ENCODE data around the gene TST.

DNA sequence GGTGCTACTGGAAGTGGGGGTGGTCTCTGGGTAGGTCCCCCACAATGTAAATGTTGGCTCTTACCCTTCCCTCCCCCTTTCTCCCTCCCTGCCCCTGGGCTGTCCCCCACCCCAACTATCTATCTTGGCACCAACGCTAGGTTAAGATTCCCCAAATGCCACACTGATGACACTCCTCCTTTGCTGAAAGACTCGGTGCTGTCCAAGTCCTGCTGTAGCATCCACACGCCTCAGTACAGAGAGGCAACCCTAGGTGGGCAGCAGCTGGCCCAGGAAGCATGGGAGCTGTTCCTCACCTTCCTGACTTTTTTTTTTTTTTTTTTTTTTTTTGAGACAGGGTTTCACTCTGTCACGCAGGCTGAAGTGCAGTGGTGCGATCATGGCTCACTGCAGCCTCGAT lies 28.9 kb upstream of the TST start:
- TF ChIP-seq, protein P1, sequence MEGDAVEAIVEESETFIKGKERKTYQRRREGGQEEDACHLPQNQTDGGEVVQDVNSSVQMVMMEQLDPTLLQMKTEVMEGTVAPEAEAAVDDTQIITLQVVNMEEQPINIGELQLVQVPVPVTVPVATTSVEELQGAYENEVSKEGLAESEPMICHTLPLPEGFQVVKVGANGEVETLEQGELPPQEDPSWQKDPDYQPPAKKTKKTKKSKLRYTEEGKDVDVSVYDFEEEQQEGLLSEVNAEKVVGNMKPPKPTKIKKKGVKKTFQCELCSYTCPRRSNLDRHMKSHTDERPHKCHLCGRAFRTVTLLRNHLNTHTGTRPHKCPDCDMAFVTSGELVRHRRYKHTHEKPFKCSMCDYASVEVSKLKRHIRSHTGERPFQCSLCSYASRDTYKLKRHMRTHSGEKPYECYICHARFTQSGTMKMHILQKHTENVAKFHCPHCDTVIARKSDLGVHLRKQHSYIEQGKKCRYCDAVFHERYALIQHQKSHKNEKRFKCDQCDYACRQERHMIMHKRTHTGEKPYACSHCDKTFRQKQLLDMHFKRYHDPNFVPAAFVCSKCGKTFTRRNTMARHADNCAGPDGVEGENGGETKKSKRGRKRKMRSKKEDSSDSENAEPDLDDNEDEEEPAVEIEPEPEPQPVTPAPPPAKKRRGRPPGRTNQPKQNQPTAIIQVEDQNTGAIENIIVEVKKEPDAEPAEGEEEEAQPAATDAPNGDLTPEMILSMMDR (IDR thresholded peaks at IDR 0.05): no peak
- TF ChIP-seq EZH2phosphoT487 (IDR thresholded peaks at IDR 0.05): no peak
